Right atrium auricular region (tissue), 2 donors: ENCODE measurements around the gene FGFBP3. TPM values are rescaled to one million over a fixed set of nuclear protein-coding genes. Genes with fewer than 3 reads are reported as not detected.

Source experiments
- DNase-seq: peaks from one replicate; pipeline ENCODE4 v3.0.0-alpha.2; 2019; ENCODE audit warnings: low spot score
- H3K27ac ChIP-seq, 2 donors: fragments of 200-600 bp; sonication (generic); 1 replicate in 1 of 2; 2 replicates in 1 of 2; pipeline ENCODE4 v1.5.1; 2016 to 2019
- H3K27me3 ChIP-seq, 2 donors: fragments of 200-600 bp; sonication (generic); one replicate each; pipeline versions ENCODE4 v1.5.1 to v1.6.0; 2017 to 2019
- H3K36me3 ChIP-seq: fragments of 200-600 bp; sonication (generic); one replicate; pipeline ENCODE4 v1.5.1; 2016
- H3K4me1 ChIP-seq, 2 donors: fragments of 200-600 bp; sonication (generic); one replicate each; pipeline versions ENCODE4 v1.5.1 to v1.6.0; 2017 to 2019
- H3K4me3 ChIP-seq, 2 donors: fragments of 200-600 bp; sonication (generic); 1 replicate in 1 of 2; 2 replicates in 1 of 2; pipeline ENCODE4 v1.5.1; 2017 to 2019; ENCODE audit warnings: mild to moderate bottlenecking in 1 of 2, moderate library complexity in 1 of 2
- H3K9me3 ChIP-seq, 2 donors: fragments of 200-600 bp; sonication (generic); one replicate each; pipeline ENCODE4 v1.5.1; 2019
- CTCF ChIP-seq, 2 donors: fragments of 200-600 bp; sonication (generic); IDR thresholded peaks; one replicate each; pipeline ENCODE4 v1.5.1; 2019; ENCODE audit warnings: antibody characterized with exemption in 2 of 2
- total RNA-seq, 2 donors: library from RNA; depleted of rRNA; stranded (reverse); fragments of >200 nt; gene quantifications; one replicate each; pipeline ENCODE4 v1.1.0, GENCODE V29; 2016

Gene FGFBP3
- total RNA-seq, 2 donors from 2014 or later, result 0.26 to 0.31 TPM

- peak overlapping the region in 1 of 2 donors; percentile 48 for H3K27ac ChIP-seq
- DNase-seq, result no peak
- H3K9me3 ChIP-seq, result no peaks in the 10 kb centered on the region
- H3K36me3 ChIP-seq, result no peaks in the 10 kb centered on the region
- H3K27me3 ChIP-seq, result no peaks in the 10 kb centered on the region
- H3K4me3 ChIP-seq, result no peak overlapping the region
- TF ChIP-seq CTCF (IDR thresholded peaks at IDR 0.05), result no peak
- H3K4me1 ChIP-seq, result peaks cover 0 to 26% of the 10 kb centered on the region in 2 donors
Observed at GRCh38 chr10:91885362-91886079, 23.8 kb downstream of the FGFBP3 start.

- Histone ChIP-seq H3K4me3 (no peak overlapping the region), H3K4me1 (peaks cover 0 to 26% of the 10 kb centered on the region in 2 donors), H3K9me3 (no peaks in the 10 kb centered on the region), H3K36me3 (no peaks in the 10 kb centered on the region), H3K27ac (peak overlapping the region; percentile 48 to 69), H3K27me3 (no peaks in the 10 kb centered on the region)
- no peak for TF ChIP-seq CTCF (IDR thresholded peaks at IDR 0.05)
- DNase-seq, result no peak
Observed at GRCh38 chr10:91884536-91884935, 24.8 kb downstream of the FGFBP3 start.

- H3K4me3 ChIP-seq, result peak overlapping the region in 1 of 2 donors; percentile 27
- DNase-seq, result peak; percentile 74
Observed at GRCh38 chr10:91883549-91884444, 25.5 kb downstream of the FGFBP3 start.

GRCh38 chr10:91880310-91880709 lies 29.0 kb downstream of the FGFBP3 start:
- Histone ChIP-seq H3K4me3 (no peak overlapping the region), H3K4me1 (peaks cover 0 to 14% of the 10 kb centered on the region in 2 donors), H3K27me3 (no peaks in the 10 kb centered on the region), H3K9me3 (no peaks in the 10 kb centered on the region), H3K36me3 (no peaks in the 10 kb centered on the region), H3K27ac (no peak overlapping the region)
- no peak for TF ChIP-seq CTCF (IDR thresholded peaks at IDR 0.05)
- DNase-seq, result no peak

More at GRCh38 chr10:91883549-91884444, 25.5 kb downstream of the FGFBP3 start:
- Histone ChIP-seq H3K4me1 (peaks cover 0 to 26% of the 10 kb centered on the region in 2 donors), H3K36me3 (no peaks in the 10 kb centered on the region), H3K27me3 (no peaks in the 10 kb centered on the region), H3K9me3 (no peaks in the 10 kb centered on the region), H3K27ac (peak overlapping the region; percentile 48 to 69)
- no peak for TF ChIP-seq CTCF (IDR thresholded peaks at IDR 0.05)

GRCh38 chr10:91879515-91880170 lies 29.6 kb downstream of the FGFBP3 start:
- H3K36me3 ChIP-seq, result no peaks in the 10 kb centered on the region
- no peak for DNase-seq
- no peak overlapping the region for H3K27ac ChIP-seq
- no peak overlapping the region for H3K4me3 ChIP-seq
- no peak for TF ChIP-seq CTCF (IDR thresholded peaks at IDR 0.05)
- peaks cover 0 to 9% of the 10 kb centered on the region in 2 donors for H3K4me1 ChIP-seq
- no peaks in the 10 kb centered on the region for H3K27me3 ChIP-seq
- H3K9me3 ChIP-seq, result no peaks in the 10 kb centered on the region
